HG03460 (cell line): Measurements from ENCODE around the gene TRAF3IP1.
"Not testable (repeated sequence)": the region's sequence is repeated elsewhere in the genome, so short reads cannot be mapped to it uniquely, and the experiment has no call there.

Source experiments
- ATAC-seq: cut with Tn5 transposase; IDR thresholded peaks from one replicate; pipeline ENCODE4 v1.9.1; 2021; ENCODE audit not compliant: unreplicated experiment

The TRAF3IP1 gene, protein sequence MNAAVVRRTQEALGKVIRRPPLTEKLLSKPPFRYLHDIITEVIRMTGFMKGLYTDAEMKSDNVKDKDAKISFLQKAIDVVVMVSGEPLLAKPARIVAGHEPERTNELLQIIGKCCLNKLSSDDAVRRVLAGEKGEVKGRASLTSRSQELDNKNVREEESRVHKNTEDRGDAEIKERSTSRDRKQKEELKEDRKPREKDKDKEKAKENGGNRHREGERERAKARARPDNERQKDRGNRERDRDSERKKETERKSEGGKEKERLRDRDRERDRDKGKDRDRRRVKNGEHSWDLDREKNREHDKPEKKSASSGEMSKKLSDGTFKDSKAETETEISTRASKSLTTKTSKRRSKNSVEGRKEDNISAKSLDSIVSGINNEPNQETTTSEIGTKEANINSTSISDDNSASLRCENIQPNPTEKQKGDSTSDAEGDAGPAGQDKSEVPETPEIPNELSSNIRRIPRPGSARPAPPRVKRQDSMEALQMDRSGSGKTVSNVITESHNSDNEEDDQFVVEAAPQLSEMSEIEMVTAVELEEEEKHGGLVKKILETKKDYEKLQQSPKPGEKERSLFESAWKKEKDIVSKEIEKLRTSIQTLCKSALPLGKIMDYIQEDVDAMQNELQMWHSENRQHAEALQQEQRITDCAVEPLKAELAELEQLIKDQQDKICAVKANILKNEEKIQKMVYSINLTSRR

DNA sequence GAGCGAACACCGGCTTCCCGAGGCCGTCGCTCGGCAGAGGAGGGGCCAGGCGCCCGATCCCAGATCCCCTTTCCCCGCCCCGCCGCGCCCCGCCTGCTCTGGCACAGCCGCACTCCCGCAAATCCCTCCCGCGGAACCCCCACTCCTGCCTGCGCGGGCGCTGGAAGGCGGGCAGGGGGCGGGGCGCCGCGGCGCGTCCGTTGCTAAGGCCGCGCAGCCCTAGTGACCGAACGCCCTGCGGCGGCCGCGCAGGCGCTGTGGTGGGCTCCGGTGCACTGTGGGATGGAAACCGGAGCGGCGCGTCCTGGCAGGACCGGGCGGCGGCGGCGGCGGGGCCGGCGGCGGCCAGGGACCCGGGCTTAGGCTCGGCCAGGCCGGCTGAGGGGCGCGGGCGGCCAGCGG is at the start of gene TRAF3IP1:
Gene TRAF3IP1, plus strand, starts transcription at position 273 of the 402 bp plus-strand sequence. CDS start 145 bp downstream, outside the sequence.
- ATAC-seq: peak; percentile 98

DNA sequence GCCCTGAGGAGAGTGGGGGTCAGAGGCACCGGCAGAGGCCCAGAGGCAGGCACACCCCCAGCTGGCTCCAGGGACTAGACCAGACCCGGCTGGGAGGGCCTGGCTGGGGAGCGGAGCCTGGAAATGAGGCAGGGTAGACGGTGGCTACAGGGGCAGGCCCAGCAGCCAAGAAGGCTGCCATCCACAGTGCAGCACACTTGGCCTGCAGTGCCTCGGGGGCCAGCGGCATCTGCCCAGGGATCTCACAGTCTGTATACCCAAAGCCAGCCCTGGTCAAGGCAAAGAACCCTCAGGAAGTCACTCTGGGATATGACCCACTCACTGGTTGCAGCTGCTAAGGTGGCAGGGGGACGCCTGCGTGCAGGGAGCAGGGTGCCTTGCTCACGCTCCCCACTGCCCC is 49.7 kb upstream of the TRAF3IP1 start:
- no peak for ATAC-seq

DNA sequence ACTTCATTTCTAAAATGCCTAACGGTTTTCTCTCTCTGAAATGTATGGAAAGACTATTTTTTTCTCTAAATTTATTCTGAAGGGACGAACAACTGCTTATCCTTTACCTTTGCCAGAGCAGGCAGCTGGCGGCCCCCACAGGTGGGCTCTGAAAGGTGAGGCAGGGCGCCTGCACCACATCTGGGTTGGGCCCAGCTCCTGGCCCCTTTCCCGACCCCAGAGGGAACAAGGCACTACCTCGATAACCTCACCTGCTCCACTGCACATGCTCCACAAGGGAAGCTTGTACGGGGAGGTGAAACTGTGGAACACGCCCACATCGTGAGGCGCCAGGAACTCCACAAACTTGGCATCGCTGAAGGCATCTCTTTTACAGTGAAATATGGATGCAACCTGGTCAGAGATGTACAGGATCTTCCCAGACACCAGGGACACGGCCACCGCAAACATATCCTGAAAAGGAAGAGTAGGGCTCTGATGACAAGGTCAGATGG is 49.2 kb upstream of the TRAF3IP1 start:
- no peak for ATAC-seq

- not testable (repeated sequence) for ATAC-seq
These were observed 48.6 kb upstream of the TRAF3IP1 start for GRCh38 chr2:238271686-238272085.

DNA sequence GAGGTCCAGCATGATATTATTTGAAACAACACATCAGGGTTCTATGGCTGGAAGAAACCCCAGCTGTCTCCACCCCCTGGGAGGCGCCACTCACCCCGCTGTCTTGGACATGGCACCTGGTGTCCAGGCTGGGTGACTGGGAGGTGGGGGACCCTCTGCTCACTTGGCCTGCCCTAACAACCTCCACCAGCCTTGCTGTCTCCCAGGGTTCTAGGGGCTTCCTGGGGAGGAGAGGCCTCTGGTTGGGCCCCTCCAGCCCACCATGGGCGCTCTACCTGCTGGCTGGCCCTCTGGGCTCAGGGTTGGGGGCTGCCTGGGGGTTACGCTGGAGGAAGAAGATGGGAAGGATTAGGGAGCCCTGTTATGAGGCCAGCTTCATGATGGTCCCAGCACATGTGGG is 48.2 kb upstream of the TRAF3IP1 start:
- ATAC-seq: no peak

- ATAC-seq: not testable (repeated sequence)
These were observed 46.9 kb upstream of the TRAF3IP1 start for GRCh38 chr2:238273433-238273832.

DNA sequence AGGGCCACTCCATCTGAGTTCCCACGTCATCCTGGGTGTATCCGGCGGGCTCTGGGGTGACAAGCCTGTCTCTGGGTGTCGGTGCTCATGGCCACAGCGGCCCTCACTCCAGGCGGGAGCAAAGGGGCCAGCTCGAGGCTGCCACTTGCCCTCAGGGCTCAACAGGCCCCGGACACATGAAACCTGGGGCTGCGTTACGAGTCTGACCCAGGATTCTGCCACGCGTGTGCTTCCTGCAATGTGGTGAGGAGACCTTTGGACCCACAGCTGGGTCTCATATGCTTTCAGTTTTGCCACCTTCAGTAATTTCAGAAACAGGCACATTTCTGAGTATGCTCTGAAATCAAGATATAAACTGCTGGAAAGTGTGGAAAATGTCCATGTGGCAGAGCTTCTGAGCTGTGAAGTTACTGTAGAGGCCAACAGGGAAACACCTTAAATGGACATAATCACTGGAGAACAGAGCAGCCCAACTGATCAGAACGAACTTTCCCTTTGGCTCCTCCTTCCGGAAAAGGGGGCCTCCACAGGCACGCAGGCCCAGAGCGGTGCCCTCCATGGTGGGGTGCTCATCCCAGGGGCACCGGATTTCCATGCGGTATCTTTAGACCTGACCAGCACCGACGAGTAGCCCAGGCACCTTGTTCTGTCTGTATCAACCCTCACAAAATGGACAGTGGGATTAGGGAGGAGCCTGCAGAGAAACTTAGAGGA is 46.0 kb upstream of the TRAF3IP1 start:
- no peak for ATAC-seq

DNA sequence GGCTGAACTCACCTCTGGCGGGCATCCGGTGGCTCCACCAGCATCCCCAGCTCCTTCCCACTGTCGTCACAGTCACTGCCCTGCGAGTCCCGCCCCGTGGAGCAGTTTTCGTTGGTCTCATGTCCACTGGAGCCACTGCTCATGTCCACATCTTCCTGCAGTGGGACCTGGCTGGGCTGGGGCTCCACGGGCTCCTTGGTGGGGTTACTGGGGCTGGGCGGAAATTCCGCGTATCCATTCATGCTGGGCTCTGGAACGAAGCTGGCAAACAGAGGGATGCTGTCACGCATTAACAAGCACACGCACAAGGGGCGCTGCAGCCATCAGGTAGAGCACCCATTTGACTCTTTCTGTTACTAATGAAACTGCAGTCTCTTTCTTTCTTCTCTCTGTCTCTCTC is 42.6 kb upstream of the TRAF3IP1 start:
- no peak for ATAC-seq

DNA sequence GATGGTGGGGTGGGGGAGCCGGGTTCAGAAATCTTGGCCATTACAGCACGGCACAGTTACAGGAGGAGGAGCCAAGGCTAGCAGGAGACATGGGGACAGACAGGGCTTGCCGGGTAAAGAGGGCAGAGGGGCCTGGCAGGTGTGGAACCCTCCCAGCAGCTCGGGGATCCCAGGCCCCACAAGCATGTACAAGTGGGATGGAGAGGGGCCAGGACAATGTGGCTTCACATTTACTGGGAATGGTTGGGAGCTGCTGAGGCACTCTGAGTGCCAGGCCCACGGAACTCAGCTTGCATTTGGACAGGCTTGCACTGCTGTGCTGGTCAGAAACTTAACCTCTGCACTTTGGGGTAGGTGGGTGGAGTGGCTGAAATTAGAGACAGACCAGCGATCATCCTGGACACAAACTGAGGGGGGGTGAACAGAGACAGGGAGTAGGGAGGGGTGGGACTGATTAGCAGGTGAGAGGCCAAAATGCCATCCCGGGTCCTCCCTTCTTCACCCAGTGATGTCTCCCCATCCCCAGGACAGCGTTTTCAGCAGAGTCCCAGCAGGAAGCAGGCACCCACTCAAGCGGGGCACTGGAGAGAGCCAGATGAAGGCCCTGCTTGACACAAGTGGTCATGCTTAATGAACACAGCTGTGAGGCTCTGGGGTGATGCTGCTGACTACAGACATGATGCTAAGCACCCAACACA is 41.5 kb upstream of the TRAF3IP1 start:
- ATAC-seq: no peak

DNA sequence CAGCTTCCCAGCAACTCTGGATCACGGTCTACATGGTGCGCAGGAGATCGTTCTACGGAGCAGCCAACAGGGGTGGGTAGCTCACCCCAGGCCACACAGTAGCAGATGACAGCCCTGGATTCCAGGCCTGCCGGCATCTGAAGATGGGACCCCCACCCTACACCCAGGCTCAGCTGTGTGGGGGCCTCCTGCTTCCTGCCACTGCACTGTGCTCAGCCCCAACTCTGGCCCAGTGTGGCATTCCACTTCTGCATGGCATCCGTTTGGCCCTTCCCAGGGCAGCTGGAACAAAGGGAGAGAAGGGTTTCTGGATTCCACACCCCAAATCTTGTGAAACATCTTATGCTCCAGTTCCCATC is 41.0 kb upstream of the TRAF3IP1 start:
- ATAC-seq: no peak

GRCh38 chr2:238280083-238280825 is 40.1 kb upstream of the TRAF3IP1 start:
- ATAC-seq: no peak

- no peak for ATAC-seq
These were observed 38.4 kb upstream of the TRAF3IP1 start for GRCh38 chr2:238281826-238282480.

DNA sequence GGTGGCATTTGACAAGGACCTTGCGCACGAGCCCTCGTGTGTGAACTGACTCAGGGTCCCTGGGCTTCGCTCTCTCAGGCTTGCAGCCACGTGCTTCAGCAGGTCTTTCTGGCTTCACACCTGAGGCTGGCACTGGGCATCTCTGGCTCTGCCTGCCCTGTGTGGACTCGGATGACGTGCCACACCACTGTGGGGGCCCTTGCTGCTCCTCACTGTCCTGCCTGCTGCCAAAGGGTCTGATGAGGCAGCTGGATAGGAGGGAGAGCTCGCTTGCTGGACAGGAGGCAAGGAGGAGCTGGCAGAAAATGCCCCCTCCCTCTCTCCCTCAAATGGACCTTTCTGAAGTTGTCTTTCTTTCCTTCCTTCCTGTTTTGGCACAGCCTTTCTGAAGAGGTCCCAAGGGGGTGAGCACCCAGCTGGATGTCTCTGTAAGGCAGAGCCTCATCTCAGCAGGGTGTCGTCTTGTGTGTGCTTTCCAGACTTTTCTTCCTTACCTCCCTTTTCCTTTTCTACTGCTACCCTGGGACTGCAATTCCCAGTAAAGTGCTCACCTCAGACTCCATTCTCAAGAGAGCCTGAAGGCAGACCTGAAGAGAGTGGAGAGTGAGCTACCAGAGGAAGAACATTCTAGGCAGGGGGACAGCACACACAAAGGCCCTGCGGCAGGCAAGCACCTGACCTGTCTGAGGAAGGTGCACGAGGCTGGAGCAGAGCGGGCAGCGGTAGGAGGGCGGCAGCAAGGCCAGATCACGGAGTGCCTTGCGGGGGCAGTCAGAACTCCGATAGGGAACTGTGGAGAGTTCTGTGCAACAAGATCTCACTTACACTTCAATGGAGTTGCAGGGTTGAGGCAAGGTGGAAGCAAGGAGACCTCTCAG is 37.2 kb upstream of the TRAF3IP1 start:
- ATAC-seq: no peak

DNA sequence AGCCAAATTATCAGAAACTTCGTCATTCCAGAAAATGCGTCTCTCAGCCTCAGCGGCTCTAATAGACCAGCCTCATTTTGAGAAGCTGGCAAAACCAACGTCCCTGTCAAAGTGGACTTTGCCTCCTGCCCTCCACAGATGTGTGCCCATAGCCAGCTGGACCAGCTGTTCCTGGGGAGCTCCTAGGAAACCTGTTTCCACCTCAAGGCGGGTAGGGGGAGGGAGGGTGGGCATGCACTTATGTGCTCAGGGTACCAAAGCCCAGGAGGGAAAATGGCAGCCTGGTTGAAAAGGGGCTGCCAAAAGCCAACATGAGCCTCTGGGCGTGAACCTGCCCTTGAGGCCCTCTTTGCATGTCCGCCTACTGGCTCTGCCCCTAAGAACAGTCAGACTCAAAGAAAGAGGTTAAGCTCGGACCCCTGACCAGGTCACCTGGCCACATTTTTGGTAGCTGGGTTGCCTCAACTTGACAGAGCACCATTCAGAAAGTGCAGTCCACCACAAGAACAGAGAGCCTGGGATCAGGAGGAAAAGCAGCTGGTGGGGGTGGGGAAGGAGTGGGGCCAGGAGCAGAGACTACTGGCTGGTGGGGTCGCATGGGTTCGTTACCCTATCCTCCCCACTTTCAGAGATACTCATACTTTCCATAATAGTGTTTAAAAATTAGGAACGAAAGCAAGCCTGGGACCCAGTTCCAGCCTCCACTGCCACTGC is 35.4 kb upstream of the TRAF3IP1 start:
- no peak for ATAC-seq

- ATAC-seq: no peak
These were observed 34.6 kb upstream of the TRAF3IP1 start for GRCh38 chr2:238285653-238286082.

- no peak for ATAC-seq
These were observed 34.2 kb upstream of the TRAF3IP1 start for GRCh38 chr2:238286095-238286494.

- no peak for ATAC-seq
These were observed 33.8 kb upstream of the TRAF3IP1 start for GRCh38 chr2:238286551-238286950.
